ENCODE measurements around the gene MYLIP. TPM values are rescaled to one million over a fixed set of nuclear protein-coding genes. Genes with fewer than 3 reads are reported as not detected.
A peak's percentile ranks its signal among the peaks of the same experiment; 100 is the strongest.

The MYLIP gene
- total RNA-seq, 4 donors from 2014 or later, result 22.5 to 43.2 (median 40.7) TPM

DNA sequence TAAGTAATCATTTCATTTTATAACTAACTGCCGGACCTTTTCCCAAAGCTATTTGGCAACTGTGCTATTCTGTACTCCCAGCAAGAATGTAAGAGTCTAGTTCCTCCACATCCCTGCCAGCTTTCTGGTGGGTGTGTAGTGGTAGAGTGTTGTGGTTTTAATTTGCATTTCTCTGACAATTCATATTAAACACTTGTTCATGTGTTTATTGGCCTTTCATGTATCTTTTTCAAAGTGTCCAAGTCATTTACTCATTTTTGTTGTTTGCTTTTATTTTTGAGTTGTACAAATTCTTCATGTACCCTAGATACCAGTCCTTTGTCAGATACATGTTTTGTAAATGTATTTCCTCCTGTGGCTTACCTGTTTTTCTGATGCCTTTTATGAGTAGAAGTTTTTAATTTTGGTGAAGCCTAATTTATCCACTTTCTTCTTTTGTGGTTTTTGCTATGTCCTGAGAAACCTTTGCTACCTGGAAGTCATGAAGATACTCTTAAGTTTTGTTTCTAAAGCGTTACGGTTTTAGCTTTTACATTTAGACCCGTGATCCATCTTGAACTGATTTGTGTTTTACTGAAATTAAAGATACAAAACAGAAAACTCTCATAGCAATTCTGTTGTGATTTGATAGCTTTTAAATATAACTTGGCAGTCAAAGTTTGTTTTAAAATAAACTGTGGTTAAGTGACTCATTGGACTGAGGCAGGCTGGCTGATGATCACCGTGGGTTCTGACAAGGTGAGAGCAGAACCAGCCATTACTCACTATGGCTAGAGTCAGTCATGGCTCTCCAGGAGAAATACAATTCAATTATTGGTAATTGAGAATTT is 8.0 kb downstream of the MYLIP start:
- intact Hi-C loops (cut with DNase I; ENCODE audit: low total_unique reads), result loop anchor here (5.0 kb wide), 1 partner anchor 1660 kb away; no protein-coding TSS in a partner anchor
- H3K4me3 ChIP-seq, result peak overlapping the region in 2 of 4 donors; percentile 8 to 20

DNA sequence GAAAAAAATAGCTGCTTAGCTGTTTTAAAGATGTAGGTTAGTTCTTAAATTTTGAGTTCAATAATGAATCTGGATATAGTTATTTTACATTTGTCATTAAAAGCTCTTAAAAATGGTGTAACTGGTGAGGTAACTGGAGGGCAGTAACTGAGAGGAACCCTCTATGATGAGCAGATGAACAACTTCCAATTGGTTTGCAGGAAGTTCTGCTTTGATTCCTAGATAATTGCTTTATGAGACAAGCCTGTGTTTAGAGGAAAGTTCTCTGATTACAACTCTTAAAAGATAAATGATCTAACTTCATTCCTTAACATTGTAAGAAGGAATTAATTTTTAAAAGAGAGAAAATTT is 8.5 kb downstream of the MYLIP start:
- intact Hi-C loops (cut with DNase I; ENCODE audit: low total_unique reads) (loop anchor here (5.0 kb wide), 1 partner anchor 1660 kb away; no protein-coding TSS in a partner anchor), in situ Hi-C loops (cut with MboI; ENCODE audit: low pct_ligation_motif_present in 1 of 4, low pct_unique_long_range_greater_than_20kb in 1 of 4, low sequenced_read_pairs in 3 of 4) (no loop called here)
- Histone ChIP-seq H3K9me3 (no peaks in the 10 kb centered on the region), H3K4me1 (peaks cover 53 to 74% (median 68%) of the 10 kb centered on the region in 4 donors), H3K27ac (peak overlapping the region; percentile 61 to 99 (median 81)), H3K4me3 (peak overlapping the region in 1 of 4 donors; percentile 20), H3K27me3 (no peaks in the 10 kb centered on the region), H3K36me3 (peaks cover 0 to 16% (median 6%) of the 10 kb centered on the region in 4 donors)
- TF ChIP-seq, protein P1, sequence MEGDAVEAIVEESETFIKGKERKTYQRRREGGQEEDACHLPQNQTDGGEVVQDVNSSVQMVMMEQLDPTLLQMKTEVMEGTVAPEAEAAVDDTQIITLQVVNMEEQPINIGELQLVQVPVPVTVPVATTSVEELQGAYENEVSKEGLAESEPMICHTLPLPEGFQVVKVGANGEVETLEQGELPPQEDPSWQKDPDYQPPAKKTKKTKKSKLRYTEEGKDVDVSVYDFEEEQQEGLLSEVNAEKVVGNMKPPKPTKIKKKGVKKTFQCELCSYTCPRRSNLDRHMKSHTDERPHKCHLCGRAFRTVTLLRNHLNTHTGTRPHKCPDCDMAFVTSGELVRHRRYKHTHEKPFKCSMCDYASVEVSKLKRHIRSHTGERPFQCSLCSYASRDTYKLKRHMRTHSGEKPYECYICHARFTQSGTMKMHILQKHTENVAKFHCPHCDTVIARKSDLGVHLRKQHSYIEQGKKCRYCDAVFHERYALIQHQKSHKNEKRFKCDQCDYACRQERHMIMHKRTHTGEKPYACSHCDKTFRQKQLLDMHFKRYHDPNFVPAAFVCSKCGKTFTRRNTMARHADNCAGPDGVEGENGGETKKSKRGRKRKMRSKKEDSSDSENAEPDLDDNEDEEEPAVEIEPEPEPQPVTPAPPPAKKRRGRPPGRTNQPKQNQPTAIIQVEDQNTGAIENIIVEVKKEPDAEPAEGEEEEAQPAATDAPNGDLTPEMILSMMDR (IDR thresholded peaks at IDR 0.05), result no peak
- TF ChIP-seq POLR2A (IDR thresholded peaks at IDR 0.05), result no peak
- no peak for TF ChIP-seq POLR2AphosphoS5 (IDR thresholded peaks at IDR 0.05)
- TF ChIP-seq EP300 (IDR thresholded peaks at IDR 0.05; ENCODE audit: low read depth), result no peak
- DNase-seq, result no peak

More for the DNA sequence above, 8.0 kb downstream of the MYLIP start:
- Histone ChIP-seq H3K4me1 (peaks cover 56 to 80% (median 74%) of the 10 kb centered on the region in 4 donors), H3K36me3 (peaks cover 0 to 10% (median 3%) of the 10 kb centered on the region in 4 donors), H3K27ac (peak overlapping the region; percentile 61 to 99 (median 81)), H3K9me3 (no peaks in the 10 kb centered on the region), H3K27me3 (no peaks in the 10 kb centered on the region)
- DNase-seq, result no peak
- peak in 2 of 3 donors; percentile 13 to 29 for TF ChIP-seq POLR2AphosphoS5 (IDR thresholded peaks at IDR 0.05)
- TF ChIP-seq, protein P1 (IDR thresholded peaks at IDR 0.05), result no peak
- WGBS, 2 donors (ENCODE audit: low coverage in 1 of 2), result 26 to 33% methylated on average over 4 to 5 of the region's 5 CpGs
- in situ Hi-C loops (cut with MboI; ENCODE audit: low pct_ligation_motif_present in 1 of 4, low pct_unique_long_range_greater_than_20kb in 1 of 4, low sequenced_read_pairs in 3 of 4), result no loop called here

DNA sequence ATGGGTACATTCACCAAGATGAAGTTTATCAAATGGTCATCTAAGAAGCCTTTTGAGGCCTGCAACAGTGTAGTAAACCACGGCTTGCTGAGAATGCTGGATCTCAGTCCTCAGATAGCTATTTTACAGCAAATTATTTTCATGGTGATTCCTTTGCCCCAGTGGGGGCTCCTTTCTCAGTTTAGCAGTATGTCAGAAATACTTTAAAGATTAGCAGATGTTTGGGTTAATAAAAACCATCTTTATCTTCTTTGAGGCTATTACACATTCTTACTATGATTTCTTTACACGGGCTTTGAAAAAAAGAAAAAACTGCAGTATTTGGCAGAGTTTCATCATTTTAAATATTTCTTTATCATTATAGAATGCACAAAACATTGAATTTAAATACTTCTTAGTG is 10.7 kb downstream of the MYLIP start:
- 72 to 73% methylated on average over 2 of the region's 2 CpGs for WGBS, 2 donors (ENCODE audit: low coverage in 1 of 2)
- H3K9me3 ChIP-seq, result no peaks in the 10 kb centered on the region

DNA sequence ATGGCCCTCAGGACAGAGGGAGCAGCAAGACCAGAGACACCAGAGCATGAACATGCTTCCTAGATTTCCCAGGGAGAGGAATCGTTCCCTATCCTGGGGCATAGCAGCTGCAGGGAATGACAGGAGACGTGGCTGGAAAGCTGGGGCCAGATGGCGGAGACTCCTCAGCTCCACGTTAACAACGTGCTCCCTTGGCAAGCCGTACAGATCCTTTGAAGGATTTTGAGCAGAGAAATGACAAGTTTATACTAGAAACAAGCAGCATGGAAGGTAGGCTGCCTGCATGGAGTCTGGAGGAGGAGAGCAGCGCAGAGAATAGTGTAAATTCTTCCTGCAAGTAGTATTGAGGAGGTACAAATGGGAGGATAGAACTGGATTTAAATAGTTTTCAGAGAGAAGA is 11.7 kb downstream of the MYLIP start:
- H3K4me3 ChIP-seq, result no peak overlapping the region
- no peaks in the 10 kb centered on the region for H3K9me3 ChIP-seq
- DNase-seq, result no peak
- peaks cover 30 to 42% (median 37%) of the 10 kb centered on the region in 4 donors for H3K4me1 ChIP-seq
- H3K36me3 ChIP-seq, result peaks cover 0 to 42% (median 21%) of the 10 kb centered on the region in 4 donors
- in situ Hi-C loops (cut with MboI; ENCODE audit: low pct_ligation_motif_present in 1 of 4, low pct_unique_long_range_greater_than_20kb in 1 of 4, low sequenced_read_pairs in 3 of 4) (no loop called here), intact Hi-C loops (cut with DNase I; ENCODE audit: low total_unique reads) (no loop called here)
- 77 to 79% methylated on average over 7 of the region's 7 CpGs for WGBS, 2 donors (ENCODE audit: low coverage in 1 of 2)
- no peak for TF ChIP-seq POLR2A (IDR thresholded peaks at IDR 0.05)
- TF ChIP-seq, protein P1 (IDR thresholded peaks at IDR 0.05), result no peak
- no peak for TF ChIP-seq POLR2AphosphoS5 (IDR thresholded peaks at IDR 0.05)
- no peak for TF ChIP-seq EP300 (IDR thresholded peaks at IDR 0.05; ENCODE audit: low read depth)
- H3K27ac ChIP-seq, result no peak overlapping the region
- H3K27me3 ChIP-seq, result no peaks in the 10 kb centered on the region

More for the DNA sequence above, 10.7 kb downstream of the MYLIP start:
- no peak overlapping the region for H3K4me3 ChIP-seq
- intact Hi-C loops (cut with DNase I; ENCODE audit: low total_unique reads) (loop anchor here (5.0 kb wide), 1 partner anchor 1662 kb away; no protein-coding TSS in a partner anchor), in situ Hi-C loops (cut with MboI; ENCODE audit: low pct_ligation_motif_present in 1 of 4, low pct_unique_long_range_greater_than_20kb in 1 of 4, low sequenced_read_pairs in 3 of 4) (no loop called here)
- TF ChIP-seq EP300 (IDR thresholded peaks at IDR 0.05; ENCODE audit: low read depth), result no peak
- no peak for TF ChIP-seq POLR2AphosphoS5 (IDR thresholded peaks at IDR 0.05)
- TF ChIP-seq POLR2A (IDR thresholded peaks at IDR 0.05), result no peak
- TF ChIP-seq, protein P1 (IDR thresholded peaks at IDR 0.05), result no peak
- no peak for DNase-seq
- peaks cover 0 to 33% (median 16%) of the 10 kb centered on the region in 4 donors for H3K36me3 ChIP-seq
- peaks cover 41 to 53% (median 46%) of the 10 kb centered on the region in 4 donors for H3K4me1 ChIP-seq
- no peak overlapping the region for H3K27ac ChIP-seq
- H3K27me3 ChIP-seq, result no peaks in the 10 kb centered on the region
